HG03064 (cell line): ENCODE results near the gene PJA1.

Source experiments
- ATAC-seq: cut with Tn5 transposase; IDR thresholded peaks from one replicate; pipeline ENCODE4 v1.9.1; 2021; ENCODE audit warnings: low read depth; ENCODE audit not compliant: unreplicated experiment

Gene PJA1

GRCh38 chrX:69119122-69119521 is 46.1 kb downstream of the PJA1 start:
- ATAC-seq, result no peak

- no peak for ATAC-seq
Measured at GRCh38 chrX:69117876-69118526, 47.3 kb downstream of the PJA1 start.

- no peak for ATAC-seq
Measured at GRCh38 chrX:69116077-69116476, 49.2 kb downstream of the PJA1 start.

- ATAC-seq, result no peak
Measured at GRCh38 chrX:69113723-69114122, 51.5 kb downstream of the PJA1 start.
